ENCODE measurements around the gene LCE1E.

Gene LCE1E

DNA sequence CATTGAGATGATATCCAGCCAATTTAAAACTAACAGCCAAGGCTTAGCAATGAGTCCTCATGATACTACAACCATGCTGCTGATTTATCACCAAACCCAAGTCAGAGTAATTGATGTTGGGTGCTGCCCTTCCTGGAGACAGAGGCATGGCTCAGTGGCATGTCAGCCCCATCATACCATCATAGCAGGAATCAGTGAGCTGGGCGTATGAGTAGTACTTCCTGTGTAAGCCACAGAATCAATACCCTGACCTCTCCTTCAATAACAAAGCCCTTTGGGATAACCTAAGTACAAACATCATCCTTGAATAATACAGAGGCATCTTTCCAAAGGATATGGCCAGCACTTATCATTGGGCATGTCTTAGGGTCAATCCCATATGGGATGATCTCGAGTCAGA lies 3.0 kb upstream of the LCE1E start:
- no peak for DNase-seq

DNA sequence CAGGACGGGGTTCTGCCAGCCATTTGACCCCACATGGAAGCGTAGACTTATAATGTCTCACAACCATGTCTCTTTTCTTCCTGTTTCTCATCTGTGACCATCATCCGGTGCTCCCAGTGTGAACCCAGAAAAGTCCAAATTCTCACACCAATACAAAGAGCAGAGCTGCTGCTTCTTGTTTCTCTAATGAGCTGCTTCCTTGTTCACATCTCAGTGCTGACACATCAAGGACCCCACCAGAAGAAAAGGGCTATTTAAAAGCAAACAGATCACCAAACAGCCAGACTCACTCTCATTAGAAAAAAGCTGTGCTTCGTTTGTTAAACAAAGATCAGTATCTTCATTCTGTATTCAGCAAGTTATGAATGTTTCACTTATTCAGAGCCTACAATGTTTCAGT lies 9.6 kb downstream of the LCE1E start:
- no peak for DNase-seq

DNA sequence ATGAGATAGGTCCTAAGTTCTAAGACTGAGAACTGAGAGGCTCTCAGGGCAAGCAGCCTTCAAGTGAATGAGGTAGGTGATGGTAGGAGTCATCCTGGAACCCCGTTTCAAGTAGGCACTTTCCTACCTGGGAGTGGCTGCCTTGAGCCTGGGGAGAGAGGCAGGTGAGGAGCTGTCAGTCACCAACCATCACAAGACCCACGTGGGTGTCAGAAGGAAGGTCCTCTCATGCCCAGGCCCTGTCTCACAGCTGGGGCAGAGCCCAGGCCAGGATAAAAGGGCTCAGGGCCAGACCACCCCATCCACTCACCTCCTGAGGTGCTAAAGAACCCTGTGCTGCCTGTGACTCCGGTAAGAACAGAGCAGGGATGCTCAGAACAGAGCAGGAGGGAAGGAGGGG lies 10.4 kb downstream of the LCE1E start, which contains the start of gene LCE1D:
Gene LCE1D, plus strand, starts transcription at position 301 of the 400 bp plus-strand sequence. CDS start 1,074 bp downstream, outside the sequence.
- DNase-seq, result no peak

DNA sequence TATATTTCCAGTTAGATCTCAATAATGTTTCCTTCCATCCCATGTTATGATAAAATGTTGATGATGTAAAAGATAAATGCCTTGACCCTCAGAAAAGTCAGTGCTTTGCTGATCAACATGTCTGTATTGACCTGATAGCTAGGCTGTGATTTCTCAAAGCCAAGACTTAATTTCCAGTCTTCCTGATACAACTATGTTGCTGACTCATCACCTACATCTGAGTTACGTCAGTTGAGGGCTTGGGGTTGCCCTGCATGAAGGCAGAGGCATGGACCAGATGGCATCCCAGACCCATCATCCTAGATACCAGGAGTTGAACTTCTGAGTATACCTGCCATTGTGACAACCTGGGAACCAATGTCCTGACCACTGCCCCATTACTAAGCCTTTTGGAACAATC lies 15.3 kb downstream of the LCE1E start:
- DNase-seq, result no peak

DNA sequence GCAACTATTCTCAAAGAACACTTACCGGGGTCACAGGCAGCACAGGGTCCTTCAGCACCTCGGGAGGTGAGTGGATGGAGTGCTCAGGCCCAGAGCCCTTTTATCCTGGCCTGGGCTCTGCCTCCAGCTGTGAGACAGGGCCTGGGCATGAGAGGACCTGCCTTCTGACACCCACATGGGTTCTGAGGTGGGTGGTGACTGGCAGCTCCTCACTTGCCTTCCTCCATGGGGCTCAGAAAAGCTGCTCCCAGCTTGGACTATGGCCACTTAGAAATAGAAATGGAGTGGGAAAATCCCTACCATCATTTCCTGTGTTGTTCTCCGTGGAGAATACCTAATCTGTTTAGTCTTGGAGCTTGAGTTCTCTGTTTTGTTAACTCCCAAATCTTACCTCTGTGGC lies 20.5 kb downstream of the LCE1E start, which contains the start of gene LCE1C:
Gene LCE1C, minus strand, starts transcription at position 76 of the 400 bp plus-strand sequence. CDS start 1,173 bp downstream, outside the sequence.
- no peak for DNase-seq

DNA sequence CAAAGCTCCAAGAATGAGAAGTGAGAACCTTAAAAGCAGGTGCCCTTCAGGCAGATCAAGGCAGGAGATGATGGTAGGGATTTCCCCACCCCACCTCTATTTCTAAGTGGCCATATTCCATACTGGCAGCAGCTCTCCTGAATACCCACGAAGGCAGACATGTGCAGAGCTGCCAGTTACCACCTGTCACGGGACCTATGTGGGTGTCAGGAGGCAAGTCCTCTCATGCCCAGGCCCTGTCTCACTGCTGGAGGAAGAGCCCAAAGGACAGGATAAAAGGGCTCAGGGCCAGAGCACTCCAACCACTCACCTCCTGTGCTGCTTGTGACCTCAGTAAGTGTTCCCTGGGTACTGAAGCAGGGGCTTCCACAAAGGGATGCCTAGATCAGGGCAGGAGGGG lies 25.0 kb downstream of the LCE1E start:
- DNase-seq, result no peak

DNA sequence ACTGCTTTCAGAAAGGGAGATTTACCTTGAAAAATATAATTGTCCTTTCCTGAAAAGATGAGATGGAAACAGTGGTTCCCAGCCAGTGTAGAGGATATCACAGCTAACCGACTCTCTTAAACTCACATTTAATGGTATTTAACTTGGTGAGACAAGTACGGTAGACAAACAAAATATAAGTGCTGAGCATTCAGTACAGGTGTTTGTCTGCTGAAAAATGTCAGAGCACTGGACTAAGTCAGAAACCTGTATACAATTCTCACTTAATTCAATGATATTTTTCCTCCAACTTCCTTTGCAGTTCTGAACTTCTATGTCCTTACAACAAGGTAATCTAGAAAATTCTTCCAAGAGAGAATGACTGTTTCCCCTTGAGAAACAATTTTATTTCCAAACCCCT lies 25.6 kb downstream of the LCE1E start, which contains the start of gene LCE1B:
Gene LCE1B, plus strand, starts transcription at position 301 of the 400 bp plus-strand sequence. CDS start 476 bp downstream, outside the sequence.
- DNase-seq, result no peak

DNA sequence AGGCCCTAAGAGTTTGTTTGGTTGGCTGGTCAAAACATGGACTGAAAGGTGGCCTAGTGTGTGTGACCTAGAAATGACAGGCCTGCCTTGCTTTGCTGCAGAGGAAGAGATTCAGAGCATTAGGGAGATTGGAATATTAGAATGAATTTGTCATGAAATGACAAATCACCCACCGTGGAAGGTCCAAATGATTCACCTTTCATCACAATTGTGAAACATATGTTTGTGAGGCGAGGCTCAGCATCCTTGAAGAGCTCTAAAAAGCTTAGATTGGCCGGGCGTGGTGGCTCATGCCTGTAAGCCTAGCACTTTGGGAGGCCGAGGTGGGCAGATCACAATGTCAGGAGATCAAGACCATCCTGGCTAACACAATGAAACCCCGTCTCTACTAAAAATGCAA lies 31.3 kb downstream of the LCE1E start:
- DNase-seq, result no peak

DNA sequence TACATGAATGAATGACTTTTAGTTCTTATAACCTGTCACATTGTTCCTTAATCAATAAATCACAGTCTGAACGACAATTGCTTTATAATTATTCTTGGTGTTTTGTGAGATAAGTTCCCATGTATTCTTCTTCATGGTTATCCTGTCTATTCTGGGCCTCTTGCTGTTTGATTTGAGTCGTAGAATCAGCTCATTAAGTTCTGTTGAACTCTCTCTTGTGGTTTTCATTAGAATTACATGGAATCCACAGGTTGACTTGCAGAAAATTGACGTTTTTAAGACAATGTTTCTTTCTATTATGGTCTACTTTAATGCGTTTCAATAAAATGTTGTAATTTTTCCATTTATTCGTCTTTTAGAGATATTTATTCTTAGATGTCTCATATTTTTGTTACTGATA lies 37.2 kb downstream of the LCE1E start:
- no peak for DNase-seq

DNA sequence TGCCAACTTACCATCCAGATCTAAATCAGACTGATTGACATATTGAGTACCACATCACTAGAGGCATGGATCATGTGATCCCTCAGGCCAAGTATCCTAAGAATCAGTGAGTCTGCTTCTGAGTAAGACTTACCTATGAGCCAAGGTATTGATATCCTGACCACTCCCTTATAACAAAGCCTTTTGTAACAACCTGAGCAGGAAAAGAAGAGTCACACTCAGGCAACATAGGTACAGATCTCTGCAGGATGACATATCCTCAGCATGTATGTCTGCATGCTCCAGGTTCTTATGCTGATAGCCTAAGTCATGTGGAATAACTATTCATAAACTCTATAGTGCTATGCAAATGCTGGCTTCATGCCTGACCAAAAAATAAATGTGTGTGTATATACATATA lies 38.9 kb downstream of the LCE1E start:
- DNase-seq, result no peak

DNA sequence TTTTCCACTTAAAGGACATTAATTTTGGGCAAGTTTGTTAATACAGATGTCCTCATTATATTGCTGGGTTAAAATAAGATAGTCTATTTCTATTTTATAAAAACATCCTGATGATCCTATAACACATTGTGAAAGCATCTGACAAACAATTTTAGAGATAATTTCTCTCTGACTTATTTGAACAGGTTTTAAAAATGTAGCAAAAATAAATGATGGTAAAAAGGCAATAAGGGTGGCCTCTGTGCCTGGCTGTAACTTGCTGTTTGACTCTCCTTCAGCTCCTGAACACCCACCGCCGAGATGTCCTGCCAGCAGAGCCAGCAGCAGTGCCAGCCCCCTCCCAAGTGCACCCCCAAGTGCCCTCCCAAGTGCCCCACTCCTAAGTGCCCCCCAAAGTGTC lies 41.1 kb downstream of the LCE1E start, which contains the start of gene LCE1A:
Gene LCE1A, plus strand, starts transcription at position 301 of the 400 bp plus-strand sequence. Its CDS starts 0 bp downstream, at position 301.
- DNase-seq, result no peak

DNA sequence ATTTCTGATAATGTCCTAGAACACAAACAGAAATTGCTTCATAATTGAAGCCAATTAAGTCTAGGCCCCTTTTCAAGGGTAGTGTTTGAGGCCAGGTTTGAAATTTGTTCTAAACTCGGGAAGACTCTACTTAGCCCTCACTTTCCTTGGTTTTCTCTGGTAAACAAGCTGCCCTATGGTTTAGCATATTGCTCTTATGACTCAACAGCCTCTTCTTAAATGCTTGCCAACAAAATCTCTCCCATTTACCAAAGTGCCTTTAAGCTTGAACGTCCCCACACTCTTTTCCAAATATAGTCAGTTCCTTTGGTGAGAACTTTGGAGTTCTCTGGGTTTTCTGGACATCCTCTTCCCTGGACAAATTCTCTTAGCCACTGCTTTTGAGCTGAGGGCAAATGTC lies 50.8 kb downstream of the LCE1E start:
- DNase-seq, result no peak

Measured in stimulated activated CD4-positive, alpha-beta T cell treated with anti-CD3 and anti-CD28 coated beads, Interleukin-1b, Interleukin-23, amount 100 ng/mL, for 48 hours (primary cell).